Activated CD4-positive, alpha-beta memory T cell treated with anti-CD3 and anti-CD28 coated beads for 36 hours (primary cell): ENCODE results near the gene C6orf47. TPM values are rescaled to one million over a fixed set of nuclear protein-coding genes. Genes with fewer than 3 reads are reported as not detected.

Source experiments
- CTCF ChIA-PET: fragments of 350-600 bp; sonication (Branson Sonifier 250); formaldehyde crosslinking; loops from one replicate; lab custom pipeline; 2021; ENCODE audit warnings: antibody characterized with exemption, inconsistent platforms; lab: Charles Lee
- POLR2A ChIA-PET: fragments of 350-600 bp; sonication (Branson Sonifier 250); formaldehyde crosslinking; loops from one replicate; lab custom pipeline; 2021; ENCODE audit warnings: antibody characterized with exemption; lab: Charles Lee
- DNase-seq: peaks from one replicate; pipeline ENCODE4 v3.0.0-alpha.2; 2020
- H3K27ac Mint-ChIP-seq: one replicate; pipeline ENCODE4 v1.8.0; 2021; ENCODE audit warnings: mixed read lengths
- H3K27me3 Mint-ChIP-seq: one replicate; pipeline ENCODE4 v1.8.0; 2021; ENCODE audit warnings: mixed read lengths
- H3K36me3 Mint-ChIP-seq: one replicate; pipeline ENCODE4 v1.8.0; 2021; ENCODE audit warnings: mixed read lengths
- H3K4me1 Mint-ChIP-seq: one replicate; pipeline ENCODE4 v1.8.0; 2021; ENCODE audit warnings: low read depth, mixed read lengths
- H3K4me3 Mint-ChIP-seq: one replicate; pipeline ENCODE4 v1.8.0; 2021; ENCODE audit warnings: mild to moderate bottlenecking, mixed read lengths
- H3K9me3 Mint-ChIP-seq: one replicate; pipeline ENCODE4 v1.8.0; 2021; ENCODE audit warnings: mixed read lengths
- intact Hi-C: fragments of 100-400 bp; cut with micrococcal nuclease; formaldehyde crosslinking; loops from one replicate; pipeline ENCODE4 v1.15.1; 2023
- total RNA-seq, 2 experiments: library from RNA; stranded (reverse); gene quantifications; one replicate each; pipeline ENCODE4 v1.2.3, GENCODE V29; 2021

The C6orf47 gene
- total RNA-seq, 2 experiments from 2014 or later, result 15.8 to 16.9 TPM

GRCh38 chr6:31664790-31665500, 4.4 kb upstream of the C6orf47 start, which contains the start of gene GPANK1:
GPANK1 (minus strand) TSS chr6:31664997; CDS start chr6:31664478, 519 bp downstream.
- Mint-ChIP-seq H3K27ac (peak within 1 kb of the TSS; percentile 95), H3K27me3 (no peaks in the 10 kb centered on the region), H3K4me3 (peak within 1 kb of the TSS; percentile 88), H3K9me3 (no peaks in the 10 kb centered on the region), H3K4me1 (peaks cover 63% of the 10 kb centered on the region), H3K36me3 (peaks cover 63% of the 10 kb centered on the region)
- POLR2A ChIA-PET, result interaction anchor here (0.6 to 6.0 kb wide), 15 partner anchors 11 to 1305 kb away, joined by 3 to 92 read pairs (median 3); partner anchors contain the start of genes APOM, BAG6, CLIC1 and DDX39B
- intact Hi-C loops, result loop anchor here (1.0 to 2.0 kb wide), 11 partner anchors 13 to 463 kb away; partner anchors contain the start of genes ABHD16A, ATF6B, BAG6 and EHMT2
- DNase-seq, result peak; percentile 94
- CTCF ChIA-PET, result interaction anchor here (0.8 to 2.2 kb wide), 6 partner anchors 11 to 104 kb away, joined by 3 to 8 read pairs (median 4); partner anchors contain the start of genes BAG6 and LST1

DNA sequence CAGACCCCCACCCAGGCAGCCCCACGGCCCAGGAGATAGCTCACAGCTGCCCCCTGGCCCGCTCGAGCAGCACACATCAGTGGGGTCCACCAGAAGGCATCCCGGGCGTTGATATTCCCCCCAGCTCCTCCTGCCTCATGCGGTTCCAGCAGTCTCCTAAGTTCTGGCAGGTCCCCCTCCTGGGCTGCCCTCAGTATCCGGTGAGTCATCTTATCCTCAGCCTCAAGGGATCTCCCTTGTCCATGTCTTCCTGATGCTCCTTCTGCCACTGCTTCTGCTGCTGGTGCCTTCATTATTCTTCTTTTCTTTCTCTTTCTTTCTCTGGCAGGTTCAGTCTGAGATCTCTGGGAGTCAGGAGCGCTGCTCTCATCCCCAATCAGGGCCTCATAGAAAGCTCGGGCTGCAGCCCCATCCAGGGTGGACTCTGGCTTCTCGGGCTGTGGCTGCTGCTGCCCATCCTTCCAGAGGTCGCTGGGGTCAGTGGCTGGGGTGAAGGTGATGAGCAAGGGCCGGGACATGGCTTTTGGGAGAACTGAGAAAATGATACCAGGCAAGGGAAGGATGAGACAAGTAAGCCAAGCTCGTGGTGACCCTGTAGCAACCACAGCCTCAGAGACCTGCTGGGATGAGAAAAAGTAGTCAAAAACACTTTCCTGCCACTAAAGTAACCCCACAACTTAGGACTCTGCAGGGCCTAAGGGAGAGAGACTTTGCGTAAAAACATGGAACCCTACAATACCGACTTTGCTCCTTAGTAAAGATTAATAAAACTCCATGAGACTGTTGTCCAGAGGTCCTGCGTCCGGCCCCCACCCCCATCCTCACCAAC, 3.6 kb upstream of the C6orf47 start:
- CTCF ChIA-PET, result interaction anchor here (0.6 to 2.2 kb wide), 10 partner anchors 11 to 153 kb away, joined by 3 to 8 read pairs (median 4); partner anchors contain the start of genes ATP6V1G2, BAG6 and LST1
- H3K4me1 Mint-ChIP-seq, result peaks cover 69% of the 10 kb centered on the region
- DNase-seq, result peak; percentile 38
- no peaks in the 10 kb centered on the region for H3K27me3 Mint-ChIP-seq
- POLR2A ChIA-PET, result interaction anchor here (0.6 to 6.0 kb wide), 20 partner anchors 10 to 1306 kb away, joined by 3 to 92 read pairs (median 3); partner anchors contain the start of genes APOM, BAG6, CLIC1 and DDX39B
- H3K27ac Mint-ChIP-seq, result peak overlapping the region; percentile 95
- H3K36me3 Mint-ChIP-seq, result peaks cover 63% of the 10 kb centered on the region
- H3K4me3 Mint-ChIP-seq, result peak overlapping the region; percentile 88
- intact Hi-C loops, result loop anchor here (1.0 to 2.0 kb wide), 6 partner anchors 39 to 464 kb away; partner anchors contain the start of genes ABHD16A, ATF6B, EHMT2 and NELFE
- H3K9me3 Mint-ChIP-seq, result no peaks in the 10 kb centered on the region

GRCh38 chr6:31663126-31663960, 2.8 kb upstream of the C6orf47 start:
- intact Hi-C loops, result no loop called here
- H3K4me1 Mint-ChIP-seq, result peaks cover 68% of the 10 kb centered on the region
- CTCF ChIA-PET, result interaction anchor here (0.6 to 2.2 kb wide), 5 partner anchors 12 to 154 kb away, joined by 3 to 7 read pairs (median 3); partner anchors contain the start of gene ATP6V1G2
- H3K9me3 Mint-ChIP-seq, result no peaks in the 10 kb centered on the region
- POLR2A ChIA-PET, result interaction anchor here (0.7 to 6.0 kb wide), 7 partner anchors 9 to 234 kb away, joined by 3 to 92 read pairs (median 3); partner anchors contain the start of genes APOM, BAG6, EHMT2 and HSPA1B
- peaks cover 58% of the 10 kb centered on the region for H3K36me3 Mint-ChIP-seq
- H3K27ac Mint-ChIP-seq, result peak overlapping the region; percentile 95
- no peak for DNase-seq
- no peaks in the 10 kb centered on the region for H3K27me3 Mint-ChIP-seq
- peak overlapping the region; percentile 88 for H3K4me3 Mint-ChIP-seq

- peaks cover 70% of the 10 kb centered on the region for H3K4me1 Mint-ChIP-seq
- POLR2A ChIA-PET, result interaction anchor here (1.0 to 6.0 kb wide), 5 partner anchors 8 to 165 kb away, joined by 3 to 92 read pairs (median 5); partner anchors contain the start of genes APOM, BAG6, HSPA1B and PRRC2A
- intact Hi-C loops, result no loop called here
- peaks cover 58% of the 10 kb centered on the region for H3K36me3 Mint-ChIP-seq
- H3K27me3 Mint-ChIP-seq, result no peaks in the 10 kb centered on the region
- DNase-seq, result no peak
- CTCF ChIA-PET, result interaction anchor here (1.6 kb wide), 1 partner anchor 10 kb away, joined by 10 read pairs; the partner anchor contains the start of gene BAG6
- H3K9me3 Mint-ChIP-seq, result no peaks in the 10 kb centered on the region
- H3K4me3 Mint-ChIP-seq, result peak overlapping the region; percentile 19
- H3K27ac Mint-ChIP-seq, result peak overlapping the region; percentile 28
Measured at GRCh38 chr6:31662124-31662723, 1.6 kb upstream of the C6orf47 start.

DNA sequence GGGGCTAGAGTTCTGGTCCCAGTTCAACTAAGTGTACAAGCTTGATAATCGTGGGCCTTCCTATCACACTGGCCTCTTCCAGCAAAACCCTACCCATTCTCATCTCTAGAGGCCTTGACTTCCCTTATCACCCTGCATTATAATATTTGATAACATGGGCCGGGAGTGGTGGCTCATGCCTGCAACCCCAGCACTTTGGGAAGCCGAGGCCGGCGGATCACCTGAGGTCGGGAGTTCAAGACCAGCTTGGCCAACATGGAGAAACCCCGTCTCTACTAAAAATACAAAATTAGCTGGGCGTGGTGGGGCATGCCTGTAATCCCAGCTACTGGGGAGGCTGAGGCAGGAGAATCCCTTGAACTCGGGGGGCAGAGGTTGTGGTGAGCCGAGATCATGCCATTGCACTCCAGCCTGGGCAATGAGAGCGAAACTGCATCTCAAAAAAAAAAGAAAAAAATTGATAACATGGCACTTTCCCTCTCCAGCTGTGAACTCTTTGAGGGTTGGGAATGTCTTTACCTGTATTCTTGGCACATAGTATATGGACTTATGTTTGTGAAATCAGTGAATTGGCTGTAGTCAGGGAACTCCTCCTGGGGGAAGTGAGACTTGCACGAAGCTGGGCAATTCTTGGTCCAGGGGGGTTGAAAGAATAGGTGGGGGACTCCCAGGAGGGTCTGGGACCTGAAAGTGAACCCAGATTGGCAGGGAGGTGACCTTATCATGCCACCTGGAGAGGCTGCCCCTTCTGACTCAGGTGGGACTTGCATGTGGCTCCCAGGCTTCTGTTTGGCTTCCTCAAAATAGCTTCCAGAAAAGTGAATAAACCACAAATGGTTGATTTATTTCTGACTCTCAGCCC, 915 bp upstream of the C6orf47 start:
- DNase-seq, result no peak
- peak overlapping the region; percentile 96 for H3K4me3 Mint-ChIP-seq
- ChIA-PET CTCF (interaction anchor here (1.6 kb wide), 1 partner anchor 9 kb away, joined by 10 read pairs; the partner anchor contains the start of gene BAG6), POLR2A (interaction anchor here (1.0 to 6.0 kb wide), 3 partner anchors 8 to 166 kb away, joined by 3 to 92 read pairs (median 5); partner anchors contain the start of genes APOM, BAG6, HSPA1B and PRRC2A)
- peaks cover 57% of the 10 kb centered on the region for H3K36me3 Mint-ChIP-seq
- no peaks in the 10 kb centered on the region for H3K9me3 Mint-ChIP-seq
- peaks cover 70% of the 10 kb centered on the region for H3K4me1 Mint-ChIP-seq
- peak overlapping the region; percentile 95 for H3K27ac Mint-ChIP-seq
- H3K27me3 Mint-ChIP-seq, result no peaks in the 10 kb centered on the region
- intact Hi-C loops, result no loop called here

DNA sequence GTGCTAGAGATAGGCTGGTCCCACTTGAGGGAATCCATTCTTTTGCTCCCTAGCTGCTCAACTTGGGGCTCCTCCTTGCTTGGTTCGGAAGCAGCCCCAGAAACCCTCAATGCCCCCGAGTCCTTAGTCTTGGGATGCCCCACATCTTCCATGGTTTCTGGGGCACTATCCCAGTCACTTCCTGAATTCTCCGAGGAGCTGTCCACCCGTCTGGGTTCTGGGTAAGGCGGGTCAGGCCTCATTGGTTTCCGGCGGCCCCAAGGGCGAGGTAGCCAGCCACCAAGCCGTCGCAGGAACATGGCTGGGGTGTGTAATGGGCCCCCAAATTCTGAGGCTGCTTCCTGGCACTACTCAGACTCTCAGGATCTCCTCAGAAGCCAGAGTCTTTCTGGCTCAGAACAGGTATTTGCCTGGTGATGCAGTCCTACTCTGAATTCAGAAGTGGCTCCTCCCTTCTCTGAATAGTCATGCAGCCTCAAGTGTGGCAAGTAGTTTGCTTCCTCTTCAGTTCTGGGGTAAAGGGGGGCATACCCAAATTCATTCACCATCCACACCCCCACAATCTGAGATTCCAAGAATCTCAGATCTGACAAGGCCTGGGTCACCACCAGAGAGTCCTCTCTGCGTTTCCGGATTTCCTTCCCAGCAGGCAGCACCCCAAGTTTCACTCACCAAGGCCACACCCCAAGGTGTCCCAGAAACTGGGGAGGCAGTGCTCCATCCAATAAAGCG, 763 bp downstream of the C6orf47 start:
- POLR2A ChIA-PET, result interaction anchor here (1.4 to 6.0 kb wide), 2 partner anchors 6 to 118 kb away, joined by 6 to 92 read pairs; partner anchors contain the start of genes APOM, BAG6 and DDX39B
- peak overlapping the region; percentile 95 for H3K27ac Mint-ChIP-seq
- H3K4me1 Mint-ChIP-seq, result peaks cover 73% of the 10 kb centered on the region
- no peaks in the 10 kb centered on the region for H3K9me3 Mint-ChIP-seq
- no peaks in the 10 kb centered on the region for H3K27me3 Mint-ChIP-seq
- intact Hi-C loops, result loop anchor here (1.0 kb wide), 1 partner anchor 8 kb away; the partner anchor contains the start of gene BAG6
- peak; percentile 58 for DNase-seq
- CTCF ChIA-PET, result interaction anchor here (0.8 kb wide), 1 partner anchor 109 kb away, joined by 3 read pairs; no protein-coding TSS in a partner anchor
- peaks cover 57% of the 10 kb centered on the region for H3K36me3 Mint-ChIP-seq
- peak overlapping the region; percentile 96 for H3K4me3 Mint-ChIP-seq

DNA sequence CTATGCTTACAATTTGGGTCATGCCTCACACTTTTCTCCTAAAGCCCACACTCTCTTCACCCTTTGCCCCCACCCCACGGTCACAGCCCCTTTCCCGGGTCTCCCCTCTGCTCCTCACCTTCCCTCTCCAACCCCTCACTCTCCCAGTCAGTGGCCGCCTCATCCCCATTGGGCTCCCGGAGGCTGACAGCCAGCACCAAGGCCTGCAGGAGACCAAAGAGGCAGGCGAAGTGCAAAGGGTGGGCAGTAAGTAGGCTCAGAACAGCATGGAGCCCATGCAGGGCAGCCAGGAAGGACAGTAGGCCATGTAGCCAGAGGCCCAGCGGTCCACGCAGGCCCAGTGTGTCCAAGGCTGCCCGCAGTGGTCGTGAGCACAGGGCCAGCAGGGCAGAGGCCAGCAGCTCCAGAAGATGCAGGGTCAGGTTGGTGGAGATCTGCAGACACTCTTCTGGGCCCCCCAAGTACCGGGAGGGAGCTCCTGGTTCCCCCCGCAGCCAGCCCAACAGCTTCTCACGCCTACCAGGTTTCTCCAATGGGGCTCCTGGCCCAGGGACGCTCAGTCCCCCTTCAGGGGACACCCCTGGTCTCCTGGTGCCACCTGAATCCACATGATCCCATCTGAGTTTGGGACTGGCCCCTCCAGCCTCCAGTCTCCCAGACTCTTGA, 1.5 kb downstream of the C6orf47 start:
- intact Hi-C loops, result no loop called here
- CTCF ChIA-PET, result interaction anchor here (0.8 kb wide), 1 partner anchor 108 kb away, joined by 3 read pairs; no protein-coding TSS in a partner anchor
- H3K9me3 Mint-ChIP-seq, result no peaks in the 10 kb centered on the region
- peaks cover 72% of the 10 kb centered on the region for H3K4me1 Mint-ChIP-seq
- no peaks in the 10 kb centered on the region for H3K27me3 Mint-ChIP-seq
- no peak for DNase-seq
- POLR2A ChIA-PET, result interaction anchor here (0.6 to 1.4 kb wide), 2 partner anchors 117 to 538 kb away, joined by 3 to 6 read pairs; partner anchors contain the start of gene DDX39B
- peak overlapping the region; percentile 95 for H3K27ac Mint-ChIP-seq
- H3K4me3 Mint-ChIP-seq, result peak overlapping the region; percentile 96
- peaks cover 50% of the 10 kb centered on the region for H3K36me3 Mint-ChIP-seq

DNA sequence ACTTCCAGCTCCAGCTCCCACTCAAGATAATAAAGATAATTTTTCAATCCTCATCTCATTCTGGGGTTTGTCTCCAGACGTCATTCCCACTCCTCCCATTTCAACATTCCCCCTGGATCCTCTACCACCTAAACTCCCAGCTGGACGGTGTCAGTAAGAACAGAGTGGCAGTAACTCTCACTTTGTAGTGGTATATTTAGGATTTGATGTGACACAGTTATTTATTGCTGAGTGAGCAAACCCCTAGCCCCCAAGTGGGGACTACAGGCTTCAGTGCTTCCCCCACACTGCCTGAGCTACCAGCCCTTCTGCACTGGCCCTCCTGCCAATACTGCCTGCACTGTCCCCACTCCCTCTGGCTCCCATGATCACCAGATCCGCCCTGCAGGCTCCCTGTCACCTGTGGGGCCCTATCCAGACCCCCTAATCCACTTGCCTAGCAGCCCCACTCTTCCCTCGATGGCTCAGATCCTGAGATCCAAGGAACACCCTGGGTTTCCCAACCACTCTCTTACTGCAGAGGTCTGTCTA, 2.4 kb downstream of the C6orf47 start:
- no peaks in the 10 kb centered on the region for H3K27me3 Mint-ChIP-seq
- H3K27ac Mint-ChIP-seq, result peak overlapping the region; percentile 95
- H3K4me1 Mint-ChIP-seq, result peaks cover 67% of the 10 kb centered on the region
- no peaks in the 10 kb centered on the region for H3K9me3 Mint-ChIP-seq
- H3K4me3 Mint-ChIP-seq, result peak overlapping the region; percentile 96
- POLR2A ChIA-PET, result interaction anchor here (1.1 to 1.4 kb wide), 2 partner anchors 90 to 169 kb away, joined by 3 to 5 read pairs; partner anchors contain the start of gene HSPA1B
- H3K36me3 Mint-ChIP-seq, result peaks cover 41% of the 10 kb centered on the region
- CTCF ChIA-PET, result interaction anchor here (0.5 to 1.2 kb wide), 2 partner anchors 75 to 112 kb away, joined by 3 read pairs; no protein-coding TSS in a partner anchor
- no peak for DNase-seq
- intact Hi-C loops, result no loop called here
